OCI-M2 (cell line): ENCODE data around the gene DOCK1.

Experiments used
- DNase-seq: peaks from one replicate; lab custom pipeline; 2025; ENCODE audit not compliant: unreplicated experiment; lab: John Stamatoyannopoulos, UW

The DOCK1 gene

DNA sequence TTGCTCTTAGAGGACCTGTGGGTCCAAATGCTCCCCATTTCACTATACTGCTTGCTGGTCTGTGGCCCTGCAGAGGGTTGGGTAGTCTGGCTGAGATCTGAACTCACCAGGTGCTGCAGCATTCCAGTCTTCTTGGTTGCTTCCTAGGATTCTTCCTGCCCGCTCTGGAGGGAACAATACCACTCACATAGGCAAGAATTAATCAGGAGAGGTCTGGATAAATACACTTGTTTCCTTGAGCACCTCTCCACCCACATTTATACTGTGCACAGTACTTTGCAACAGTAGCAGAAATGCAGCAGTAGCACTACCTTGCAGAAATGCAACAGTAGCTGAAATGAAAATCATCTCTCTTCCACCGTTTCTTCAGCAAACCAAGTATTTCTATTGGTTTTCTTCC is 165.9 kb downstream of the DOCK1 start:
- no peak for DNase-seq

DNA sequence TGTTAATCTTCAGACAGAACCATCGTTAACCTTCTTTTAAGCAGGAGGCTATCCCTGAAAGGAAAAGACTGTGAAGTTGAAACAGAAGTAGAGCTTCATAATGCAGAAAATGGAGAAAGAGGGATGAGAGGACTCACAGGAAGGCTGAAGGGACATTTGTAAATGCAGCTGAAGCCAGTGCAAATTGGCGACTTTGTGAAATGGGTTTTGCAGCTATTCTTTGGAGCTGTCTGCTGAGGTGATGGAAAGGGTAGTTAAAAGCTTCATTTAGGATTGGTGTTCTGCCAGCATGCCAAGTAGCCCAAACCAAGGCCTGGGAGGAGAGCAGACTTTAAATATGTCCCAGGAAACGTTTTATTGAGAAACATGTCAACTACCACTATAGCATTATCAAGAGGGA is 168.4 kb downstream of the DOCK1 start:
- no peak for DNase-seq

DNA sequence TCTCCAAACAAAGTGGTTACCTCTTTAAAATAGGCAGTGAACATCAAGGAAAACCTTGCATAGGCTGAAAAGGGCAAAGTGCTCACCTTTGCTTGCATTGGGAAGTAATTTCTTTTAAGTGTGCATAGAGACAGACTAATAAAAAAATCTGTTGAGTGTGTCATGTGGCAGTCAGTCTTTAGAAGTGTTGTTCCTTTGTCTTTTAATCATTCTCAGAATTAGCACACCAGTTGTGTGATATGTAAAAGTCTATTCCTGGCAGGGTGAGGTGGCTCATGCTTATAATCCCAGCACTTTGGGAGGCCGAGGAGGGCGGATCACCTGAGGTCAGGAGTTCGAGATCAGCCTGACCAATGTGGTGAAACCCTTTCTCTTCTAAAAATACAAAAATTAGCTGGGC is 174.2 kb downstream of the DOCK1 start:
- no peak for DNase-seq

DNA sequence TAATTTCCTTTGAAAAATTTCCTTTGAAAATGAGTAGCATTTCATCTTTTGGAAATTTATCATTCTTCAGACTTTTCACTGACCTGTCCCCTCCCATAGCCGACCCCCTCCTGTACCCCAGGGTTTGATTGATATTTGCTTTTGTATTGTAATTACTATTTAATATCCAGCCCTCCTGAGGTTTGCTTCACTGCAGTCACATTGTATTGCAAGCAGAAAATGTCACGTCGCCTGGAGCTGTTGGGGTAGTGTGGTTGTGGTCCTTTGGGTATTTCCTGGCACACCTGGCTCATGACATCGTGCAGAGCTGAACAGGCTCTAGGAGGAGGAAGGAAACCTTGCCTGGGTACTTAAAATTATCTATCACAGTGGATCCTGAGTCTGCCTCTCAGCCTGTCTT is 175.1 kb downstream of the DOCK1 start:
- DNase-seq: no peak

DNA sequence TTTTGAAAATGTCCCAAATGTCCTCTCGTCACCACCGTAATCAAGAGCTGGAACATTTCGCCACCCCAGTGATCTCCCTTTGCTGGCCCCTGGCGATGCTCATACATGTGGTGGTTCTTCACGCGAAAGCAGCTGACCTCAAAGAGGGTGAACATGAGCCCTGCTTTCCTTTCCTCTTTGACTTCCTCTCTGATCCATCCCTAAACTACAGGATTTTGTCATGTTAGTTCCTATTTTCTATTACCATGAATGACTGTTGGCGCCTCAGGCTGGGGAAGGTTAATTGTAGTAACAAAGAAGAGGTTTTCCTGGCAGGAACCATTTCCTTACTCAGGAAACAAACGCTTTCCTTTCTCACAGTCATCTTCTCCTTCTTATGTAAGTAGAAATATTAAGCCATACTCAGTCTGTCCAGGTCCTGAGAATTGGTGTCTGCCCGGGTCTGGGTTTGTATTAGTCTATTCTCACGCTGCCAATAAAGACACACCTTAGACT is 176.7 kb downstream of the DOCK1 start:
- DNase-seq: no peak

DNA sequence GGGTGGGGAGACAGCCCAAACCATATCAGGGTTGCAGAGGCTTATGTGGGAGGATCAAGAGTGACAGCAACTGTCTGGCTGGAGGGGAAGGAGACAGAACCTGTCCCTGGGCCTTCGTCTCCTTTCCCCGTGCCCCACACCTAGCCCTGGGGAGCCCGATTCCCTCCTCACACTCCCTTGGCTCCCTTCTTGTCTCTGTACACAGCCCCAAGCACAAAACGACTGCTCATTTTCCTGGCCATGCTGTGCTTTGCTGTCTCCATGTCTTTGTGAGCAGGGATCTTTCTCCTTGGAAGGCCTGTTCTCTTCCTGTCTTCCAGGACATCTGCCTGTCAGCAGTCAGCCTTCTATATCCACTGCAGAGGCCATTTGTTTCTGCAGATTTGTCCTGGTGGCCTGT is 177.4 kb downstream of the DOCK1 start:
- DNase-seq: no peak

DNA sequence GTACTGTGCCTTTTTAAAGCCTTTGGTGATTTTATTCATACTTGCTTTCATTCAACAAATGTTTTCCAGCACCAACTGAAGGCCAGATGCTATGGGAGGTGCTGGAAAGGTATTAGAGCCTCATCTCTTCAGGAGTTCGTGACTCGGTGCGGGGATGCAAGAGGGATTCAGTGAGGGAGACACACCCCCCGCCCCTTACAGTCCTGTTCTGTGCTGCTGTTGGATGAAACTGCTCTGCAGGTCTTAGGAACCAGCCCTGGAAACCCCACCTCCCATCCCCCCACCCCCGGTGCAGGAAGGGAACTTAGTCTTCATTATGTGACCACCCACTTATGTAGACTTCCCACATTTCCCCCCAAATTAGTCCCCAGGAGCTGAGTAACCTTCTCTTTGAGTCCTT is 180.7 kb downstream of the DOCK1 start:
- DNase-seq: no peak

DNA sequence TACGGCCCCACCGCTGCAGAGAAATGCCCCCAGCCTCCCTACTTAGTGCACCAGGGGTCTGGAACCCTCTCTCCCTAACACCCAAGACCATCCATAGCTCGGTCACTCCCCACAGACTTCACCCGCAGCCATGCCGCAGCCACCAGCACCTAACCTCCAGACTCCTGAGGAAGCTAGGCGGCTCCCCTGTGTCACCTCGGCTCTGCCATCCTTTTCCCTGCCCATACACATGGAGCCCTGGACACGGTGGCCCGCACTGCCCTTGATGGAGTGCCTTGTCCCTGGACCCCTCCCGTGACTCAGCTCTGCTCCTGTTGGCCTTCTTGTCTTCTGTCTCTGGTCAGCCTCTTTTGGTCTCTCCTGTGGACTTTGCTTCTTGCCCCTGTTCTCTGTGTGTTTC is 183.7 kb downstream of the DOCK1 start:
- DNase-seq: no peak

DNA sequence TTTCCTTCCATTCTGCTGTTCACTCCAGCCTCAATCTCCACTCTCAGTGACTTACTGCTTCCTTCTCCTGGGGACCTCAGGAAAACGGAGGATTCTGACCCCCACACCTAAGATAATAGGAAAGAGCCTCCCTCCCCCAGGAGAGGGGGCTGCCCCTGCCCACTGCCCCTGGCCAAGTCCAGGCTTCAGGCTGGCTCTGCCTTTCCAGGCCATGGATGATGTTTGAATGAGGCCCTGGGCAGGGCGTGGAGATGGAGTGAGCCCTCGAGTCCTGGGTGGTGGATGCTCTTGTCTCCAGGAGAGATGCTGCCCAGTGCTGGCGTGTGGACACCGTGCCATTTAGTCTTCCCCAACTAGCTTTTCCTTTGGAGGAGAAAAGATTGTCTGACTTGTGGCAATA is 184.2 kb downstream of the DOCK1 start:
- DNase-seq: no peak

DNA sequence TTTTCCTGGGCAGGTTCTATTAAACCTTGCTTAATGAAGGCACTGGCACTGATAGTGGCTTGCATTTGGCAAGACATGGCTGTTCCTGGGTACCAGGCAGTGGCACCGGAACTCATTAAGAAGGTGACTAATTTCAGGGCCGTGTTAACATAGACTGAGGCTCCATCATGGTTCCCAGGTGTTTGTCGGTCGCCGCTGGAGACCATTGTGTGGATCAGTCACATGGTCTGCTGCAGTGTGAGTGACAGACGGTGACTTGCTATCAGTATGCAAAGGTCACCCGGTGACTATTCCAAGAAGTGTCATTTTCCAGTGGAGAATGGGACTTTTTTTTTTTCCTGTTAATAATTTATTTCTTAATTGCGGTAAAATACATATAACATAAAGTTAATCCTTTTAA is 184.9 kb downstream of the DOCK1 start:
- no peak for DNase-seq

DNA sequence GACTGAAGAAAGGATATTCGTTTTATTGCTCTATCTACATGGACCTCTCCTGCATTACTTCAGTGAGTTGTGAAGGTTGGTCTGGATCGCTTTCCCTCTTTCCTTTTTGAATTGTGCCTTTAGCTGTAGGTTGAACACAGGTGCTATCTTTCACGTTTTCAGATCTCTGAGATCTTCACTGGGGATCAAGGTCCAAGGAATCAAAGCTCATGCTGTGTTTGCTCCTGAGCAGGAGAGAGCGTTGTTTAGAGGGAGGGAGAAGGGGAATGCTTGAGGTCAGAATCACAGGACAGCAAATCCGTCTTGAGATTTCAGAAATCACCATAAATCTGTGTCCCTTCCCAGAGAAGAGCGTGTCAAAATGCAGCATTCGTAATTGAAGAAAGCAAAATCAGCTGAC is 186.1 kb downstream of the DOCK1 start:
- DNase-seq: no peak

DNA sequence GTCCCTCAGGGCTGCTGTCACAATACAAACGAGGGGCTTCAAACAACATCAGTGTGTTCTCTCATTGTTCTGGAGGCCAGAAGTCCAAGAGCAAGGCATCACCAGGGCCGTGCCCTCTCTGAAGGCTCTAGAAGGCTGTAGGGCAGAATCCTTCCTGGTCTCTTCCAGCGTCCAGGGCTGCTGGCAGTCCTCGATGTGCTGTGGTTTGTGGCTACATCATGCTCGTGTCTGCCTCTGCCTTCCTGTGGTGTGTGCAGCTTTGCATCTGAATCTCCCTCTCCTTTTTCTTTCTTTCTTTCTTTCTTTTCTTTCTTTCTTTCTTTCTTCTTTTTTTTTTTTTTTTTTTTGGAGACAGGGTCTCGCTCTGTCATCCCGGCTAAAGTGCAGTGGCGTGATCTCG is 187.7 kb downstream of the DOCK1 start:
- DNase-seq: no peak

DNA sequence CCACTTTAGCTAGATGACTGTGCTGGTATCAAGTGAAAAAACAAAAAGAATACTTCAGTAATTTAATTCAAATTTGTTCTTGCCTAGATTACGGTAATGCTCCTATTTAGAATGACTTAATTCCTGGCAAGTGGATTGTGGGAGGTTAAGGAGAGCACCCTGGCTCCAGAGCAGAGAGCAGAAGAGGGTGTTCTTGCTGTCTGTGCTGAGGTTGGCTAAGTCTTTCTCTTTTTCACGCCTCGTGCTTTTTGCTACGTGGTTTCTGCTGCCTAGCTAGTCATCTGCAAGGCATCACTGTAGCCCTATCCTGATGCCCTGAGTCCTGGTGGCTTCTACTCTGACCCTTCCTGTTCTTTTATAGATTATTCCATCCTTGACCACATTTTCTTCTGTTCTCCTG is 189.8 kb downstream of the DOCK1 start:
- DNase-seq: no peak

DNA sequence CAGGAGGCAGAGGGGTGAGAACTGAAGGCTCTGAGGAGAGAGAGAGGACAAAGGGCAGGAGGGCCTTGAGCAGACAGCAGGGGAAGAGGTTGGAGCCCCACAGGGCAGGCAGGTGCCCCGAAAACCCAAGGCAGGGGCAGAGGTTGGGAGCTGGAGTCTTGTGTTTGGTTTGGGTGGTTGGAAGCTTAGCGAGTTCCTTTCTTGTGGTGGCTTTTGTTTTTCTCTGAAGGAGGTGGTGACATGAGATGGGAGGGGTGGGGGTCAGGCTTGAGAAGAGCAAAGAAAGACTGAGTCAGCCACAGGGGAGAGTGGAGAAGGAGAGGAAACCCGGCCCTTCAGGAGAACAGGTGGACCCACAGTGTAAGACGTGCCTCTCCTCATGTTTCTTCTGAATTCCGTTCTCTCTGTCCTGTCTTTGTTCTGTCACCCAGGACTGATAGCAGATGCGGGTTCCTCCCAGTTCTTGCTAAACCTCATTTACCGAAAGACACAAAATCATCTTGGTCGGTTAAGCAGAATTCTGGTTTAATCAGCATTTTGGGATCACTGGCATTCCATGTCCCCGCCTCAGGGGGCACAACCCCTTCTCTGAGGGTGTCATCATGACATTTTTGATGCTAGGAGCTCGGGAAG is 195.9 kb downstream of the DOCK1 start:
- DNase-seq: no peak

DNA sequence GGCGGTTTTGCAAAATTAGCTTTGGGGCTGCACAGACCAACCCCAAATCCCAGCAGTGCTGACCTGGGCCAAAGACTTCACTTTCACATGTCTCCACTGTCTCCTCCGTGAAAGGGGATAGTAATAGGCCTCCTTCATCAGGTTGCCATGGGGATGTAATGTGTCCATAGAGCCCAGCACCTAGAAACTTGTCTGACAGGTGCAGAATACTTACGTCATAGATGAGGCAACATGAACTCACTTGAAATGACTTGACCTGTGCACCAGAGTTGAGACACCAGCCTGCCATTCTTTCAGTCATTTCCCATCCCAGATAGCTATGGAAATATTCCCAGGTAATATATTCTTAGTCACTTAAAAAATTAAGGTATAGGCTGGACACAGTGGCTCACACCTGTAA is 196.9 kb downstream of the DOCK1 start:
- no peak for DNase-seq

DNA sequence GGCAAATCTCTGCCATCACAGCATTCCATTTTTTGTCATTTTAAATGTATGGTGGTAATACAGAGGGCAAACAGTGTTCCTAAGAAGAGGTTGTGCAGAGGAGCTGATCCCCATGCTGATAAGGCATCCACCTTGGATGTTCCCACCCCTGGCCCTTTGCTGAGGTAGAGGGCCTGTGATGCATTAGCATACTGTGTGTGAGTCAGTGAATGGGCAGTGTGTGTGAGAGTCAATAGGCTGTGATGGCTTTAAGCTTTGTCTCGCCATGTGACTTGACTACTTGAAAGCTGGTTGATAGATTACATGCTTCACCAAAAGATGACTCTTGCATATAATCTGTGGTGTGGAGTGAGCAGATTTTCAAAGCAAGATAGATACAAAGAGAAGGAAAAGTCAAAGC is 209.9 kb downstream of the DOCK1 start:
- DNase-seq: no peak

DNA sequence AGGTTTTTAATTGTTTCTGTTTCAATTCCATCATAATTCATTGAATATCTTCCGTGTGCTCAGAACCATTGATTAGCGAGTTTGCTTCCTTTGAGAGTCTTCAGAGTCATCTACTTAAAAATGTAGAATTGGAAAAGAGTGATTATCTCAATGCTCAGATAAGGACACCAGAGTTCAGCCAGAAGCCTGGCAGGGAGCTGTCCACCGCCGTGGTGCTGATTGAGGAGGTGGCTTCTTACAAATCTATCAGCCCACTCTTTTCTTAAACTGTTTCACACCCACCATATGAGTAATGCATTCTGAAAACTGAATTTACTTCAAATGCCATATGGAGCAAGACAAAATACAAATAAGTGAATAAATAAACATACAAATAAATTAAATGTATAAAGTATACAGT is 211.9 kb downstream of the DOCK1 start:
- DNase-seq: no peak

DNA sequence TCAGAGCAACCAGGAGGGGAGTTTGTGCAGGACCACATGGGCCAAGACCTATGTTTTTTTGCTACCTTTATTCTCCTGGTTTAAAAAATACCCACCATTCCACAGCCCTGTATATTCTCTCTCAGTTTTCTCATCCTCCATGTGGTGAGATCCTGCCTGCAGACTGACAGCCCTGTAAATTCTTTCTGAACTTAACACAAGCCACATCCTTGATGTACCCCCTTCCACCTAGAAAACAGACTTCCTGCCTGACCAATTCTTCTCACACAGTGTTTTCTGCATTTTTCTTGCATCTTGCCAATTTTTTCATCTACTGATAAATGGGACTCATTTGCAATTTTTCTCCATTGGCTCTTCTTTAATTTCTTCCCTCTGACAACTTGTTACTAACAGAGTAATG is 212.8 kb downstream of the DOCK1 start:
- DNase-seq: no peak

DNA sequence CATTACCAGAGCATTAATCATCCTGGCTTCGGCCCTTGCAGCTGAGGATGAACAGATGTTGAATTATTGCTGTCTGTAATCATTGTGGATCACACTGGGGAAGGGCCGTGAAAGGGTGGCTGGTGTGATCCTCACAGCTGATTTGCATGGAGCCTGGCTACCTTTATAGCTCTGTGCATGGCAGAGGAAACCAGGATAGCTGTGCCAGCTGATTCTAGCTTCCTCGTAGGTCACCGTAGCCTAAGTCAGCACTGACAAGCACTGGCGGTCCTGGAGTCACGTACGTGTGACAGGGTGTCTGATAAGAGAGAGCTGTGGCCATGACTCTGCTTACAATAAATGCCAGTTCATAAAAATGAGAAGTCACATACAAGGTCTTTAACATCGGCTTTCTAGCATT is 214.7 kb downstream of the DOCK1 start:
- no peak for DNase-seq

DNA sequence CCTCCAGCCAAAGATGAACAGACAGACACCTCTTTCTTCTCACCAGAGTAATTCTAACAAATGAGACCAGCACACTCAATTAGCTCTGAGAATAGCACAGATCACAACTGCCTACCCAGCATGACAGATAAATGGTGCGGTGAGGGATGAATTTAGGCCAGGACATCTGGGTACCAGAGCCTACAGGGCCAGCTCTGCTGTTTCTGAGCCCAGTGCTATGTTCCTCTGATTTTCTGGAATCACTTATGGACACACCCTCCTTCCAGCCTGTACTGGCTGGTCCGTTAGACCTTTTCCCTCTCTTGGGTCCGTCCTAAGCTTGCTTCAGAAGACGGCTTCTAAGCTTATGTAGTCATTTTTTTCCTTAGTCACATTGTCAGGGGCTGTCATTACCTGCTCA is 217.6 kb downstream of the DOCK1 start:
- no peak for DNase-seq

DNA sequence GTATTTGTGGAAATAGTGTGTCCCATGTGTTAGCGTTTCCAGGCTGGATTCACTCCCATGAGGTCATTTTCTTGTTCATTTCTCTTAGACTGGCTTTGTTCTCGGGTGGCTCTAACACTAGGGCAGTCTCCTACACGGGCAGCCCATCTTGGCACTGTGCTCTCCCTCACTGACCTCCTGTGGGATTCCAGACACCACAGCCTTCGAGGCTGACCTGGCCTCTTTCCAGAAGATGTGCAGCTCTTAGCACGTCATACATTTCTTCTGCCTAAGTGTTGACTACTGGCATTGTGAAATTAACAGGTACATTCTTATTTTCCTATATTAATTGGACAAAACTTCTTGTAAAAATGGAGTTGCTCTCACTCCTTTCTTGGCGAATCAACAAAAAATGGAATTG is 218.4 kb downstream of the DOCK1 start:
- no peak for DNase-seq

DNA sequence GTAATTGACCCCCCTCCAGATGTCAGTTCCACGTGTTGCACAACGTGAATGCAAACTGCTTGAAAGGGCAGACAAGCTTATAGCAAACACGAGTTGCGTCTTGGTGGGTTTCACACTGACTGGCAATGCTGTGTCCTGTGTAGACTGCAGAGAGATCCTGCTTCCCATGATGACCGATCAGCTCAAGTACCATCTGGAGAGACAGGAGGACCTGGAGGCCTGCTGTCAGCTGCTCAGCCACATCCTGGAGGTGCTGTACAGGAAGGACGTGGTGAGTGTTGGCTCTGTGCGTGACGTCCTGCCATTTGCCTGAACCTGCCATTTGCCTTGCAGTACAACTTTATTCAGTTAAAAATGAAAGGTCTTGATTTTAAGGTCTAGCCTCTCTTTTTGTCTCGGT is 220.1 kb downstream of the DOCK1 start:
- no peak for DNase-seq

DNA sequence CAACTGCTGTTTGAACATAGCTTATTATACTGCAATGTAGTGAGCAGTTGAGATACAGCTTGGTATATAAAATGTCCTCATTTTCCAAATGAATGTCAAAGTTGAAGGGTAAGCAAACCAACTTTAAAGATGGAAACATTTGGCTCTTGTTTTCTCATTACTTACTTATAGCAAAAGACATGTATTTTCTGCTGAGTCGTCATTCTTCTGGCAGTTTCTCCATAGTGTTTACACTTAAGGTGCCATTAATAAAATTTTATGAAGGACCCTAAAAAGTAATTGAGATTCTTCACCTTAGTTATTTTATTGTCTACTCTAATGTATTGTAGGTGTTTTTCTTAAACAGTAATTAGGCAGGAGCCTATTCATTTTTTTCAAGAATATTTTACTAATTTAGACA is 222.6 kb downstream of the DOCK1 start:
- no peak for DNase-seq

DNA sequence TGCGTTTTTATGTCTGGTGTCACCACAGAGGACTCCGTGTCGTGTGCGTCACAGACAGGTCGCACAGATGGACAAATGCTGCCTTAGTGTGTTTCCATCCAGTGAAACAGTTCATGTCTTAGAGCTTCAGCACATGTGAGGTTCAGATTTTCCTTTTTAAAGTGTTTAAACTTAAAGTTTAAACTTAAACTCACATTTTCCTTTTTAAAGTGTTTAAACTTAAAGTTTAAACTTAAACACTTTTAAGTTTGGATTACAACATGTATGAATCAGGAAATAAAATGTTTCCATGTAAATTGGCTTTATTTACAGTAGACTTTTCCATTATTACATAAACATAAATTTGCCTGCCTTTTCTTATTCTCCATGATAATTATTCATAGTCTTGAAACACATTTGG is 223.9 kb downstream of the DOCK1 start:
- no peak for DNase-seq
